Panc1 (cell line): ENCODE data around the gene STK16.

Experiments
- POLR2AphosphoS5 ChIP-seq: IDR thresholded peaks from 2 replicates; pipeline ENCODE4 v1.6.1; 2012; ENCODE audit warnings: mild to moderate bottlenecking, low read depth, low read length, moderate library complexity
- SIN3A ChIP-seq: IDR thresholded peaks from 2 replicates; pipeline ENCODE4 v1.6.1; 2012; ENCODE audit warnings: low read depth, mild to moderate bottlenecking, low read length, moderate library complexity, borderline replicate concordance; ENCODE audit not compliant: insufficient read depth
- TCF7L2 ChIP-seq: IDR thresholded peaks from 2 replicates; pipeline ENCODE4 v1.6.1; 2011; ENCODE audit warnings: mild to moderate bottlenecking, low read depth, low read length, inconsistent platforms
- TF ChIP-seq, protein P1 (sequence below): fragments of 450-650 bp; IDR thresholded peaks from 2 replicates; pipeline ENCODE4 v1.5.1; 2017; ENCODE audit warnings: mild to moderate bottlenecking
- TF ChIP-seq, protein P2 (sequence below), 2 experiments: IDR thresholded peaks; 2 replicates each; pipeline ENCODE4 v1.6.1; 2011 to 2012; ENCODE audit warnings: low read depth in 2 of 2, control low read depth in 1 of 2, low read length in 1 of 2, mild to moderate bottlenecking in 1 of 2, moderate library complexity in 1 of 2; ENCODE audit not compliant: insufficient read depth in 1 of 2

DNA sequence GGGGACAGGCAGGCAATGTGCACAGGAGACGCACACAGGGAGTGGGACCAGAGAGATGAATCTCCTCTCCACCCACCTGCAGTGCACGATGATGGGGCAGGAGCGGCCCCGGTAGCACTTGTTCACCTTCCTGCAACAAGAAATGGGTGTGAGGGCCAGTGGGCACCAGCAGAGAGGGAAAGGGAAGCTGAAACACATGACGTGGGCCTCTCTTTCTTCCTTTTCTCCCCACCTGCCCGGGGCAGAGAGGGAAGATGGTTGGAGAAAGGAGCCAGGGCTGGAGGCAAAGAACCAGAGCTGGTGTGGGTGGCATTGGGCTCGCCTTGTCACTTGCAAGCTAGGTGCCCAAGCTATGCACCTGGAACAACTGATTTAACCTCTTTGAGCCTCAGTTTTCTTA lies 46.1 kb downstream of the STK16 start:
- TF ChIP-seq, protein P1, sequence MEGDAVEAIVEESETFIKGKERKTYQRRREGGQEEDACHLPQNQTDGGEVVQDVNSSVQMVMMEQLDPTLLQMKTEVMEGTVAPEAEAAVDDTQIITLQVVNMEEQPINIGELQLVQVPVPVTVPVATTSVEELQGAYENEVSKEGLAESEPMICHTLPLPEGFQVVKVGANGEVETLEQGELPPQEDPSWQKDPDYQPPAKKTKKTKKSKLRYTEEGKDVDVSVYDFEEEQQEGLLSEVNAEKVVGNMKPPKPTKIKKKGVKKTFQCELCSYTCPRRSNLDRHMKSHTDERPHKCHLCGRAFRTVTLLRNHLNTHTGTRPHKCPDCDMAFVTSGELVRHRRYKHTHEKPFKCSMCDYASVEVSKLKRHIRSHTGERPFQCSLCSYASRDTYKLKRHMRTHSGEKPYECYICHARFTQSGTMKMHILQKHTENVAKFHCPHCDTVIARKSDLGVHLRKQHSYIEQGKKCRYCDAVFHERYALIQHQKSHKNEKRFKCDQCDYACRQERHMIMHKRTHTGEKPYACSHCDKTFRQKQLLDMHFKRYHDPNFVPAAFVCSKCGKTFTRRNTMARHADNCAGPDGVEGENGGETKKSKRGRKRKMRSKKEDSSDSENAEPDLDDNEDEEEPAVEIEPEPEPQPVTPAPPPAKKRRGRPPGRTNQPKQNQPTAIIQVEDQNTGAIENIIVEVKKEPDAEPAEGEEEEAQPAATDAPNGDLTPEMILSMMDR = no peak
- TF ChIP-seq POLR2AphosphoS5 (no peak), SIN3A (no peak), TCF7L2 (no peak)
- TF ChIP-seq, protein P2, sequence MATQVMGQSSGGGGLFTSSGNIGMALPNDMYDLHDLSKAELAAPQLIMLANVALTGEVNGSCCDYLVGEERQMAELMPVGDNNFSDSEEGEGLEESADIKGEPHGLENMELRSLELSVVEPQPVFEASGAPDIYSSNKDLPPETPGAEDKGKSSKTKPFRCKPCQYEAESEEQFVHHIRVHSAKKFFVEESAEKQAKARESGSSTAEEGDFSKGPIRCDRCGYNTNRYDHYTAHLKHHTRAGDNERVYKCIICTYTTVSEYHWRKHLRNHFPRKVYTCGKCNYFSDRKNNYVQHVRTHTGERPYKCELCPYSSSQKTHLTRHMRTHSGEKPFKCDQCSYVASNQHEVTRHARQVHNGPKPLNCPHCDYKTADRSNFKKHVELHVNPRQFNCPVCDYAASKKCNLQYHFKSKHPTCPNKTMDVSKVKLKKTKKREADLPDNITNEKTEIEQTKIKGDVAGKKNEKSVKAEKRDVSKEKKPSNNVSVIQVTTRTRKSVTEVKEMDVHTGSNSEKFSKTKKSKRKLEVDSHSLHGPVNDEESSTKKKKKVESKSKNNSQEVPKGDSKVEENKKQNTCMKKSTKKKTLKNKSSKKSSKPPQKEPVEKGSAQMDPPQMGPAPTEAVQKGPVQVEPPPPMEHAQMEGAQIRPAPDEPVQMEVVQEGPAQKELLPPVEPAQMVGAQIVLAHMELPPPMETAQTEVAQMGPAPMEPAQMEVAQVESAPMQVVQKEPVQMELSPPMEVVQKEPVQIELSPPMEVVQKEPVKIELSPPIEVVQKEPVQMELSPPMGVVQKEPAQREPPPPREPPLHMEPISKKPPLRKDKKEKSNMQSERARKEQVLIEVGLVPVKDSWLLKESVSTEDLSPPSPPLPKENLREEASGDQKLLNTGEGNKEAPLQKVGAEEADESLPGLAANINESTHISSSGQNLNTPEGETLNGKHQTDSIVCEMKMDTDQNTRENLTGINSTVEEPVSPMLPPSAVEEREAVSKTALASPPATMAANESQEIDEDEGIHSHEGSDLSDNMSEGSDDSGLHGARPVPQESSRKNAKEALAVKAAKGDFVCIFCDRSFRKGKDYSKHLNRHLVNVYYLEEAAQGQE (IDR thresholded peaks at IDR 0.05; ENCODE audit: insufficient read depth in 1 of 2, low read depth in 2 of 2, low read length in 1 of 2) = no peak
